HepG2 (cell line): ENCODE data around the gene PMS1. TPM values are rescaled to one million over a fixed set of nuclear protein-coding genes. Genes with fewer than 3 reads are reported as not detected.

ENCODE experiments used
- ATAC-seq: fragments of 200-7000 bp; cut with Tn5 transposase; 3 replicates; pipeline ENCODE4 v1.9.1; 2020; ENCODE audit warnings: mild to moderate bottlenecking, moderate library complexity
- BruUV-seq: library from RNA; stranded (reverse); fragments of 400-500 nt; replicated peaks from 2 replicates; lab custom pipeline; 2021; lab: Mats Ljungman, UMichigan
- CTCF ChIA-PET: fragments of 300-600 bp; formaldehyde crosslinking; extraction: SDS; loops from one replicate; lab custom pipeline; 2021; ENCODE audit warnings: low total read pairs, inconsistent platforms, low intra/inter-chr PET ratio; lab: Yijun Ruan, JAX
- POLR2A ChIA-PET: fragments of 350-600 bp; sonication (Branson Sonifier 250); formaldehyde crosslinking; loops from one replicate; lab custom pipeline; 2020; ENCODE audit warnings: antibody characterized with exemption, inconsistent platforms; lab: Yijun Ruan, JAX
- DNase-seq: peaks from one replicate; pipeline ENCODE4 v3.0.0-alpha.2; 2015; ENCODE audit warnings: low spot score
- FAIRE-seq: peaks from 3 replicates; lab custom pipeline; 2011; peaks lifted over from hg19 to GRCh38; lab: Jason Lieb, UNC
- H2AFZ ChIP-seq: one replicate; pipeline ENCODE4 v1.6.1; 2011; ENCODE audit warnings: low read length, inconsistent platforms
- H3K27ac ChIP-seq: fragments of 300-600 bp; 3 replicates; pipeline ENCODE4 v1.8.0; 2011; ENCODE audit warnings: mixed run types, mild to moderate bottlenecking, mixed read lengths, low read length, inconsistent platforms; ENCODE audit not compliant: insufficient read depth; ENCODE audit errors: extremely low read length
- H3K27me3 ChIP-seq, 2 experiments: fragments of 200-600 bp in 1 of 2; 2 replicates in 1 of 2; 3 replicates in 1 of 2; pipeline versions ENCODE4 v1.6.0 to v1.8.0; 2011; ENCODE audit warnings: low read length in 2 of 2, mild to moderate bottlenecking in 2 of 2, moderate library complexity in 2 of 2, inconsistent platforms in 1 of 2; ENCODE audit not compliant: insufficient read depth in 2 of 2, control insufficient read depth in 1 of 2
- H3K36me3 ChIP-seq, 2 experiments: fragments of 200-600 bp in 1 of 2; replicated peaks in 1 of 2; 2 replicates in 1 of 2; 3 replicates in 1 of 2; pipeline versions ENCODE4 v1.5.1 to v1.8.0; 2011; ENCODE audit warnings: low read length in 2 of 2, inconsistent platforms in 1 of 2; ENCODE audit not compliant: insufficient read depth in 2 of 2, control insufficient read depth in 1 of 2
- H3K4me1 ChIP-seq: 2 replicates; pipeline ENCODE4 v1.5.1; 2012; ENCODE audit warnings: low read length, inconsistent platforms; ENCODE audit not compliant: insufficient read depth
- H3K4me2 ChIP-seq: 2 replicates; pipeline ENCODE4 v1.6.0; 2011; ENCODE audit warnings: low read depth, low read length, inconsistent platforms
- H3K4me3 ChIP-seq, 3 experiments: fragments of 200-600 bp in 1 of 3; sonication (generic), shearing (Covaris generic) in 1 of 3; replicated peaks in 1 of 3; 2 replicates each; pipeline ENCODE4 v1.5.1; 2011 to 2016; ENCODE audit warnings: low read length in 3 of 3, inconsistent platforms in 2 of 3, low read depth in 2 of 3, mild to moderate bottlenecking in 2 of 3, control low read depth in 1 of 3, mixed read lengths in 1 of 3; ENCODE audit not compliant: insufficient read depth in 1 of 3
- H3K79me2 ChIP-seq: one replicate; pipeline ENCODE4 v1.6.1; 2011; ENCODE audit warnings: low read length, inconsistent platforms; ENCODE audit not compliant: insufficient read depth
- H3K9ac ChIP-seq: 2 replicates; pipeline ENCODE4 v1.6.0; 2011; ENCODE audit warnings: mild to moderate bottlenecking, low read depth, low read length, inconsistent platforms; ENCODE audit not compliant: insufficient read depth
- H3K9me3 ChIP-seq: 2 replicates; pipeline ENCODE4 v1.5.1; 2012; ENCODE audit warnings: mild to moderate bottlenecking, low read length
- H4K20me1 ChIP-seq: 2 replicates; pipeline ENCODE4 v1.6.0; 2011; ENCODE audit warnings: inconsistent platforms, mild to moderate bottlenecking, low read length, moderate library complexity; ENCODE audit not compliant: insufficient read depth
- ETV5 ChIP-seq: IDR thresholded peaks from 2 replicates; pipeline ENCODE4 v1.6.1; 2018; ENCODE audit warnings: missing biosample characterization, missing genetic modification reagents, inconsistent platforms, borderline replicate concordance
- FIP1L1 ChIP-seq: fragments of 200-400 bp; formaldehyde crosslinking; IDR thresholded peaks from 2 replicates; pipeline ENCODE4 v1.6.1; 2018; ENCODE audit warnings: low read depth, mild to moderate bottlenecking, low read length, moderate library complexity, borderline replicate concordance; ENCODE audit not compliant: insufficient read depth
- FOXA1 ChIP-seq, 2 experiments: fragments of 450-650 bp in 1 of 2; sonication (generic) in 1 of 2; formaldehyde crosslinking in 1 of 2; IDR thresholded peaks; 2 replicates each; pipeline versions ENCODE4 v1.4.0 to v1.6.1; 2016 to 2020; ENCODE audit warnings: missing genetic modification reagents in 1 of 2
- HOXA5 ChIP-seq: sonication (generic); formaldehyde crosslinking; IDR thresholded peaks from 2 replicates; pipeline ENCODE4 v1.4.0; 2020; ENCODE audit warnings: missing genetic modification reagents
- MED13 ChIP-seq: sonication (generic); formaldehyde crosslinking; IDR thresholded peaks from 2 replicates; pipeline ENCODE4 v1.5.0; 2020; ENCODE audit warnings: missing genetic modification reagents
- PAF1 ChIP-seq: IDR thresholded peaks from 2 replicates; pipeline ENCODE4 v1.6.1; 2016; ENCODE audit warnings: missing genetic modification reagents, missing compliant biosample characterization
- SMYD3 ChIP-seq: sonication (generic); formaldehyde crosslinking; IDR thresholded peaks from 2 replicates; pipeline ENCODE4 v1.8.1; 2023; ENCODE audit warnings: mild to moderate bottlenecking, missing genetic modification reagents
- SSRP1 ChIP-seq: IDR thresholded peaks from 2 replicates; pipeline ENCODE4 v1.6.1; 2016; ENCODE audit warnings: control low read depth
- STAG1 ChIP-seq: sonication (generic); formaldehyde crosslinking; IDR thresholded peaks from 2 replicates; pipeline ENCODE4 v1.4.0; 2020; ENCODE audit warnings: missing genetic modification reagents
- THRA ChIP-seq: sonication (generic); formaldehyde crosslinking; IDR thresholded peaks from 2 replicates; pipeline ENCODE4 v1.4.0; 2020; ENCODE audit warnings: missing genetic modification reagents, borderline replicate concordance
- ZBTB20 ChIP-seq: sonication (generic); formaldehyde crosslinking; IDR thresholded peaks from 2 replicates; pipeline ENCODE4 v1.8.1; 2023; ENCODE audit warnings: missing genetic modification reagents, low read depth, mild to moderate bottlenecking, borderline replicate concordance
- ZNF335 ChIP-seq: sonication (generic); formaldehyde crosslinking; IDR thresholded peaks from 2 replicates; pipeline ENCODE4 v1.4.0; 2020; ENCODE audit warnings: missing genetic modification reagents
- ZNF562 ChIP-seq: sonication (generic); formaldehyde crosslinking; IDR thresholded peaks from 2 replicates; pipeline ENCODE4 v1.8.0; 2022; ENCODE audit warnings: missing genetic modification reagents, borderline replicate concordance
- ZNF652 ChIP-seq: IDR thresholded peaks from 2 replicates; pipeline ENCODE4 v1.6.1; 2016; ENCODE audit warnings: low read depth, borderline replicate concordance
- ZNF660 ChIP-seq: sonication (generic); formaldehyde crosslinking; IDR thresholded peaks from 2 replicates; pipeline ENCODE4 v1.5.1; 2020; ENCODE audit warnings: mild to moderate bottlenecking, low read depth, missing genetic modification reagents, borderline replicate concordance
- ZSCAN21 ChIP-seq: sonication (generic); formaldehyde crosslinking; IDR thresholded peaks from 2 replicates; pipeline ENCODE4 v1.8.0; 2022; ENCODE audit warnings: mild to moderate bottlenecking, missing genetic modification reagents, moderate library complexity, borderline replicate concordance
- WGBS: methylation state at CpG from one replicate; pipeline ENCODE4 v1.1.6; 2017; ENCODE audit warnings: low lambda C conversion rate; 5-methylcytosine and 5-hydroxymethylcytosine counted together
- in situ Hi-C: cut with HindIII; loops from 2 replicates; pipeline ENCODE4 v1.10.0; 2017; ENCODE audit warnings: low pct_unique_long_range_greater_than_20kb; ENCODE audit not compliant: extremely low pct_ligation_motif_present
- intact Hi-C: fragments of 100-400 bp; cut with micrococcal nuclease; formaldehyde crosslinking; loops from one replicate; pipeline ENCODE4 v1.10.0; 2022; ENCODE audit not compliant: unreplicated experiment
- polyA plus RNA-seq, 8 experiments: library from polyadenylated mRNA; depleted of rRNA in 3 of 8; stranded (reverse) in 7 of 8; unstranded in 1 of 8; fragments of >200 nt; fragmentation: Illumina TruSeq in 4 of 8; extraction: Trizol in 4 of 8; gene quantifications; 2 replicates each; pipeline versions ENCODE4 v1.2.1 to v1.2.3, GENCODE V29; 2011 to 2016; ENCODE audit warnings: low read depth in 4 of 8, missing spikeins in 1 of 8, mixed read lengths in 1 of 8; ENCODE audit not compliant: insufficient read depth in 1 of 8
- total RNA-seq, 5 experiments: library from RNA; depleted of rRNA; stranded (reverse); fragments of >200 nt; fragmentation: Illumina TruSeq; extraction: Trizol; gene quantifications; 2 replicates each; pipeline ENCODE4 v1.2.3, GENCODE V29; 2016; ENCODE audit warnings: low read depth in 1 of 5

Gene PMS1
- total and polyA plus RNA-seq, 2 of the 13 experiments (the other 11 are each of a cell fraction or from before 2014, with no cell fraction given): 14.6 to 39.9 TPM

GRCh38 chr2:189762551-189763298 is 21.5 kb upstream of the PMS1 start, which contains the start of gene OSGEPL1 (continued):
- TF ChIP-seq FIP1L1: 0 out of 2 replicates have a peak, but pooled peaks have one; percentile 28
- TF ChIP-seq, all 625 proteins: peak for 323

GRCh38 chr2:189763908-189764661 is 20.2 kb upstream of the PMS1 start:
- peak overlapping the region; percentile 79 for H3K4me2 ChIP-seq
- peaks cover 0 to 10% of the 10 kb centered on the region in 2 experiments; a peak in 2 of 5 replicates for H3K36me3 ChIP-seq
- peak overlapping the region; percentile 80 for H3K9ac ChIP-seq
- in situ Hi-C loops (loop anchor here (5.0 kb wide), 1 partner anchor 87 kb away; no protein-coding TSS in a partner anchor), intact Hi-C loops (loop anchor here (1.0 to 10.0 kb wide), 4 partner anchors 20 to 551 kb away; partner anchors contain the start of genes HIBCH, ORMDL1, PMS1 and WDR75)
- ATAC-seq (no peak), DNase-seq (peak; percentile 10)
- no peaks in the 10 kb centered on the region for H3K9me3 ChIP-seq
- peak overlapping the region in 2 of 3 experiments; percentile 83 to 86; a peak in 3 of 6 replicates for H3K4me3 ChIP-seq
- ChIA-PET POLR2A (interaction anchor here (1.5 to 3.6 kb wide), 5 partner anchors 17 to 416 kb away, joined by 6 to 51 read pairs (median 15); partner anchors contain the start of genes ANKAR, ORMDL1, PMS1 and WDR75), CTCF (no interaction called here)
- H3K27me3 ChIP-seq: no peaks in the 10 kb centered on the region
- H3K4me1 ChIP-seq: peaks cover 20% of the 10 kb centered on the region
- TF ChIP-seq ZBTB20 (CRISPR knock-in tag): no peak
- TF ChIP-seq ETV5 (CRISPR knock-in tag): no peak
- TF ChIP-seq SMYD3 (CRISPR knock-in tag): 0 out of 2 replicates have a peak, but pooled peaks have one; percentile 25
- TF ChIP-seq ZSCAN21: no peak
- TF ChIP-seq ZNF335 (CRISPR knock-in tag): no peak
- 0 out of 2 replicates have a peak, but pooled peaks have one; percentile 52 for TF ChIP-seq SSRP1 (CRISPR knock-in tag)
- TF ChIP-seq THRA (CRISPR knock-in tag): no peak
- no peak for TF ChIP-seq ZNF660
- 0 out of 2 replicates have a peak, but pooled peaks have one; percentile 56 for TF ChIP-seq PAF1 (CRISPR knock-in tag)
- TF ChIP-seq ZNF562 (CRISPR knock-in tag): no peak
- no peak for TF ChIP-seq FOXA1 (IDR thresholded peaks at IDR 0.05)
- no peak for TF ChIP-seq FOXA1 (CRISPR knock-in tag; IDR thresholded peaks at IDR 0.05)
- TF ChIP-seq HOXA5 (CRISPR knock-in tag): no peak
- peak; percentile 11; the same call in 1 of the 2 replicates for TF ChIP-seq STAG1
- TF ChIP-seq MED13: no peak
- TF ChIP-seq ZNF652 (CRISPR knock-in tag): no peak
- TF ChIP-seq, all 625 proteins: peak for 4
- BruUV-seq: no TSS peak
- Histone ChIP-seq H3K79me2 (peaks cover 4% of the 10 kb centered on the region), H2AFZ (no peak overlapping the region), H4K20me1 (no peaks in the 10 kb centered on the region), H3K27ac (no peak overlapping the region)
- 97% methylated on average over 4 of the region's 4 CpGs for WGBS
- peak; percentile 60 for FAIRE-seq
